Measurements from ENCODE around the gene CYP17A1.
"Not testable (repeated sequence)": the region's sequence is repeated elsewhere in the genome, so short reads cannot be mapped to it uniquely, and the experiment has no call there.

The CYP17A1 gene, protein sequence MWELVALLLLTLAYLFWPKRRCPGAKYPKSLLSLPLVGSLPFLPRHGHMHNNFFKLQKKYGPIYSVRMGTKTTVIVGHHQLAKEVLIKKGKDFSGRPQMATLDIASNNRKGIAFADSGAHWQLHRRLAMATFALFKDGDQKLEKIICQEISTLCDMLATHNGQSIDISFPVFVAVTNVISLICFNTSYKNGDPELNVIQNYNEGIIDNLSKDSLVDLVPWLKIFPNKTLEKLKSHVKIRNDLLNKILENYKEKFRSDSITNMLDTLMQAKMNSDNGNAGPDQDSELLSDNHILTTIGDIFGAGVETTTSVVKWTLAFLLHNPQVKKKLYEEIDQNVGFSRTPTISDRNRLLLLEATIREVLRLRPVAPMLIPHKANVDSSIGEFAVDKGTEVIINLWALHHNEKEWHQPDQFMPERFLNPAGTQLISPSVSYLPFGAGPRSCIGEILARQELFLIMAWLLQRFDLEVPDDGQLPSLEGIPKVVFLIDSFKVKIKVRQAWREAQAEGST

DNA sequence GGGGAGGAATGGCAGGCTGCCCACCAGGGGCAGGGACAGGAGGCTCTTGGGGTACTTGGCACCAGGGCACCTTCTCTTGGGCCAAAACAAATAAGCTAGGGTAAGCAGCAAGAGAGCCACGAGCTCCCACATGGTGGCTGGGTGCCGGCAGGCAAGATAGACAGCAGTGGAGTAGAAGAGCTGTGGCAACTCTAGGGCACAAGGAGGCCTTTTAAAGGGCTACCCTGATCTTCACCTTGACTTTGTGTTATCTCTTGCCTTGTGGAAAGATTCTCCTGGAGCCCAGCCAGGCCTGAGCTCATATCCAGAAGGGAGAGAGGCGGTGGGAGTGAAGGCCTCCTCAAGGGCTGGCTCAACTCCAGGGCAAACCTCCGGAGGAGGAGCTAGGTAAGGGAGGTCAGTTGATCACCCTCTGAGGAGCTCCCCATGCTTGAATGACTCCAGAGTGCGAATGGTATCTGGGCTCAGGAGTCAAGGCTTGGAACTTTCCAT, at the start of gene CYP17A1:
Gene CYP17A1, minus strand, starts transcription at position 184 of the 492 bp plus-strand sequence. Its CDS starts 52 bp downstream, at position 132.
- no peak for DNase-seq

DNA sequence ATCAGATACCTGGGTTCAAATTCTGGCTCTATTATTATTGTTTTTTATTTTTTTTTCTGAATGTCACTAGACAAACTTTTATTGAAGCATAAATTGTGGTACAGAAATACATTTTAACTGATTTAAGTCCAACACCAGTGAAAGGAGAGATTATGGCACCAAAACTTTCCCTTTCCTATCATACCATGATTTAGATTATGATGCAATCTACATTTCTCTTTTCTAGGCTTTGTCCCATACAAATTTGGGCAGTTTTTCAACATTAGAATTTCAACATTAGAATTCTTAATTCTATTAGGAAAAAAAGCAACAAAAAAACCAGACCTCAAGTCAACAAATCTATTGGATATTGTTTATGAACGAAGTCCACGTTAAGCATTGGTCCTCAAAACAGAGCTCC, 43.0 kb upstream of the CYP17A1 start:
- no peak for DNase-seq

DNA sequence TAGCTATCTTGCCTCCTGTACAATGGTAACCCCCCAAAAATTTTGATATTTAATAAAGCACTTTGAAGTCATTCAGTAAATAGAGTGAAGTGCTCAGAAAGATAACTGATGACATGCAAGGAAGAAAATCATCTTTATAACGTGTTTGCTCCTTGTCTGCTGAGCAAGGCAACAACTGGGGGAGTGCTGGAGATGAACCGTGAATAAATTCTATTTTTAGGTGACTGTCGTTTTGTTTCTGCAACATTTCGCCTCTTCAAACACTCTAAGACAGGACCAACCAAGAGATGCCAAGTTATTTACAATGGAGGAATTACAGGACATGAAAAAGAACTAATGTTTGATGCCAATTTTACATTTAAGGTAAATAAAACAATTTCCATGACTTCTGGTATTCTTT, 41.4 kb upstream of the CYP17A1 start:
- no peak for DNase-seq

- DNase-seq: no peak
Measured at GRCh38 chr10:102876747-102877153, 39.5 kb upstream of the CYP17A1 start.

- no peak for DNase-seq
Measured at GRCh38 chr10:102872163-102872562, 35.0 kb upstream of the CYP17A1 start.

GRCh38 chr10:102870221-102870620, 33.0 kb upstream of the CYP17A1 start:
- DNase-seq: no peak

DNA sequence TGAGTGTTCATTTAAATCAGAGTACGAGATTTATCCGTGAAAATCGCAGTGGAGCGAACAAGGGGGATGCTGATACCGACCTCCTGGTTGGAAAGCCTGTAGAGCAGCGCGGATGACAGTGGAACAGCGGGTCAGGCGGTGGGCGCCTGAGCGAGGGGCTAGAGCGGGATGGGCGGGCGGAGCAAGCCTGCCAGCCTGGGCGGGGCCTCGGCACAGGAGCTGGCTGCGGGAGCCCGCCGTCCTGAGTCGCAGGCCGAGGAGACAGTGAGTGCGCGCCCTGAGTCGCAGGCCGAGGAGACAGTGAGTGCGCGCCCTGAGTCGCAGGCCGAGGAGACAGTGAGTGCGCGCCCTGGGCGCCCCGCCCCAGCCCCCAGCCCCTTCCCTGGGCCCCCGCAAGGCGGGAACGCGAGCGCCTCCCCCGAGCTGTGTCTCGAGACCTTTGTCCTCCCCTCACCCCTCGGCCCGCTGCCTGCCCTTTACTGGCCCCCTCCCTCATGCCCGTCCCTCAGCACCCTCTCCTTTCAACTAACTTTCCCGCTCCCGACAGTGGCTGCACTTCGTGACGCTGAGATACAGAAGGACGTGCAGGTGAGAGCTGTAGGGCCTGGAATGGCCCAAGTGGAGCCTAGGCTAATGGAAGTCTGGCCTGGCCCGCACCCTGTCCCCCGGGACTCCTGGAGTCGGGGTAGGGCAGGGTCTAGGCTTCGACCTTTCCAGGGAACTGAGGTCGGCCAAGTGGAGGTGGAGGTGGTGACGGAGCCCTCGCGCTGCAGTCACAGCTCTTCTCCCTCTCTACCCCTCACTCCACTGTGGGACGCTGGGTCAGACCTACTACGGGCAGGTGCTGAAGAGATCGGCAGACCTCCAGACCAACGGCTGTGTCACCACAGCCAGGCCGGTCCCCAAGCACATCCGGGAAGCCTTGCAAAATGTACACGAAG, 32.3 kb upstream of the CYP17A1 start, which contains the start of gene AS3MT:
Gene AS3MT, plus strand, starts transcription at position 213 of the 941 bp plus-strand sequence. Its CDS starts 123 bp downstream, at position 336.
- DNase-seq: no peak

GRCh38 chr10:102868911-102869257, 31.7 kb upstream of the CYP17A1 start:
- DNase-seq: no peak

DNA sequence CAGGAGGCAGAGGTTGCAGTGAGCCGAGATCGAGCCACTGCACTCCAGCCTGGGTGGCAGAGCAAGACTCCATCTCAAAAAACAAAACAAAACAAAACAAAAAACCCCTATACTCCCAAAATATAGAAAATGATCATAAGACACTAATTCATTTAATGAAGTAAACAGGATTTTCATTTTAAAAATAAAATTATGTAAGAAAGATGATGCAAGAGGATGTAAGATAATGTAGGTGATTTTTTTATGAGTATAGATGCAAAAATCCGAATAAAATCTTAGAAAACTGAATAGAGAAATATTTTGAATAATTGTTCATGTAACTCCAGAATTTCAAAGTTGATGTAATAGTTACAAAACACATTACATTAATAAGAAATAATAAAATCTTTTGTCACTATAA, 28.4 kb upstream of the CYP17A1 start:
- no peak for DNase-seq

- DNase-seq: no peak
Measured at GRCh38 chr10:102863660-102864059, 26.4 kb upstream of the CYP17A1 start.

DNA sequence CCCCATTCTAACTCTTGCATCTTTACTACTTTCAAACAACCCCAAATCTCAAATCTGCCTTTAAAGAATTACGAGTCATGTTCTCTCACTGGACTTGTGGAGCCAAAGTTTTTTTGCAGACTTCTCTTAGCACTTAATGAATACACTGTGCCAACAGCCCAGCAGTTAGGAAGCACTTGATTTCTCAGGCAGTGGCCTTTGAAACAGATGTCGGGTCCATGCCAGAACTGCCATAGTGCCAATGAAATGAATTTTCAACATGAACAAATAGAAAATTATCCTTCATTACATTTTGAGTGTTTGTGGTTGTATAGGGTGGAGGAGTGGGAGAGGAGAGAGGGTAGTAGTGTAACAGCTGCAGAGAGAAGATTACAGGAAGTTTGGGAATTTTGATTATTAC, 22.7 kb upstream of the CYP17A1 start:
- peak; percentile 8 for DNase-seq

DNA sequence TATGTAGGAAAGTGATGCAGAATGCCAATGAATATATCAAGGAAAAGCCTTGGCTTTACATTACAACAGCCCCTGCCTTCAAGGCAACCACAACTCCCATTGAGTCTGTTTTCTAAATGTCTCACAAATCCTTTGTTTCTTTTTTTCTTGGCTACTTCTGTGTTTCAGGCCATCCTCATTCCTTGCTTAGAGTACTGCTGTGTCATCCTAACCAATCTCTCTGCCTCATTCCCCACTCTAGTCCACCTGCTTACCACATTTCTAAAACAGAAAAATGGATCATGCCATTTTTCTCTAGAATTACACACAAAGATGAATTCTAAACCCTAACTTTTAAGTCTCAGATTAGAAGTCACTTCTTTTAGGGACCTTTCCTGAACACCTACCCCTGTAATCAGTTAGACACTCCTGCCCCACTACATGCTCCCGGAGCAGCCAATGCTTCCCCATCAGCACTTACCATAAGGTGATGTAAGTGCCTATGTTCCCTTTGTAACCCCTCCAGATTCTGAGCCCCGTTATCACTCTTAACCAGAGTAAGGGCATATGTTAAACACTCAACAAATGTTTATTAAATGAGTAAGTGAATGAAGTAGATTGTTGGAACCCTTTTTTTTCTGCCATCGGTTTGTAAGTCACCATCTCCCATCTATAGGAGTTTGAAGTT, 19.7 kb upstream of the CYP17A1 start:
- no peak for DNase-seq

DNA sequence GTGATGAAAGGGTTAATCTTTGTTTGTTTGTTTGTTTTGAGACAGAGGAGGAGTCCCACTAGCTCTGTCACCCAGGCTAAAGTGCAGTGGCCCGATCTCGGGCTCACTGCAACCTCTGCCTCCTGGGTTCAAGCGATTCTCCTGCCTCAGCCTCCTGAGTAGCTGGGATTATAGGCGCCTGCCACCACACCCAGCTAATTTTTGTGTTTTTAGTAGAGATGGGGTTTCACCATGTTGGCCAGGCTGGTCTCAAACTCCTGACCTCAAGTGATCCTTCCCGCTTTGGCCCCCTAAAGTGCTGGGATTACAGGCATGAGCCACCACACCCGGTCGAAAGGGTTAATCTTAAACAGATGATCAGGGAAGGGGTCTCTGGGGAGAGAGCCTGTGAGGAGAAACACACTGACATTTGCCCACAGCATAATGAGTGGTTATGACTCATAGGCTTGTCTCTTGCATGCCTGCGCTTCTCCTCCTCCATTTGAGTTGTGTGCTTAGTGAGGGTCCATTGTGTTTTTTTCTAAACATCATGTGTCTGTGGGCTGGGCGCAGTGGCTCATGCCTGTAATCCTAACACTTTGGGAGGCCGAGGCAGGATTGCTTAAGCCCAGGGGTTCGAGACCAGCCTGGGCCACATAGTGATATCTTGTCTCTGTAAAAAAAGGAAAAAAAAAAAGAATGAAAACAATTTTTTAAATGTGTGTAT, 18.7 kb upstream of the CYP17A1 start:
- not testable (repeated sequence) for DNase-seq

DNA sequence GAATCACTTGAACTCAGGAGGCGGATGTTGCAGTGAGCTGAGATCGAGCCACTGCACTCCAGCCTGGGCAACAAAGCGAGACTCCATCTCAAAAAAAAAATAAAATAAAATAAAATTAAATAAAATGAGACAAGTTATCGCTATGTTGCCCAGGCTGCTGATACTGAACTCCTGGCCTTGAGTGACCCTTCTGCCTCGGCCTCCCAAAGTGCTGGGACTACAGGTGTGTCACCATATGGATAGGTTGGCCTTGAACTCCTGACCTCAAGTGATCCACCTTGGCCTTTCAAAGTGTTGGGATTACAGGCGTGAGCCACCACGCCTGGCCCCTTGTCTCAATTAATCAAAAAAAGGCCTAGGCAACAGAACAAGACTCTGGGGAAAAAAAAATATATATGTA, 16.0 kb upstream of the CYP17A1 start:
- not testable (repeated sequence) for DNase-seq

DNA sequence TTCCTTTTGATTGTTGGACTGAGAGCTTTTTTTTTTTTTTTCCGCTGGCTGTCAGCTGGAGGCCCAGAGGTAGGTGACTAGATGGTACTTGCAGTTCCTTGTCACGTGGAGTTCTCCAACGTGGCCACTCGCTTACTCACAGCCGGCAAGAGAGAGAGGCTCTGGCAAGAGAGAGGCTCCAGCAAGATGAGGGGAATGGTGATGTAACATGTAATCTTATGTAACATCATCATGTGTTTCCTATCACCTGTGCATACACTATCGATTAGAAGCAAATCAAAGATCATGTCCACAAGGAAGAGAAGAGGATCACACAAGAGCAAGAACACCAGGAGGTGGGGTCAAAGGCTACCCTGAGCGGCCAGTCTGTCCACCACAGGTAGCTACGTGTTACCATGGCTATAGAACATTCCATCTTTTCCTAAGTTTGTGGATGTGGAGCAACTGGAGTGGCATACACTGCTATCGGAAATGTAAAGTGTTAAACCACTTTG, 12.9 kb upstream of the CYP17A1 start:
- no peak for DNase-seq

DNA sequence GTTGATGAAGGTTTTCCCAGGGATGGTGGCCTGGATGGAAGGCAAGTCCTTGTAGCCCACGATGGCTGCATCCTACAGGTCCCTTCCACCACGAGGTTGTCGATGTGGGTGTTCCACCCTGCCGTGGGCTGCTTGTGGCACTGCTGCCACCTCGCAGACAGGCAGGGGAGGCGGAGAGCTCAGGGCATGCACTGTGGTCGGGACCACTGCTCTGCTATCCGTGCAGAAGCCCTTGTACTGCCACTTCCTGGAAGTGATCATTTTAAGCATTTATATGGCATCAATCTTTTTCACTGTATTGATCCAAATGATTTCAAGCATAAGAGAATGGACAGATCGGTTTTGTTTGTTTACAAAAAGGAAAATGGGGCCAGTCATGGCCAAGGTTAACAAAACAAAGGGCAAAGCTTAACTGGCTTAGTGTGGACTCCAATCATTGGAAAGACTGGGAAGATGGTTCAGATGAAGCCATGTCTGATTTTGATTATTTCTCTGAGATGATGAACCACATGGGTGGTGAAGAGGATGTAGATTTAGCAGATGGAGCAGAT, 8.2 kb upstream of the CYP17A1 start:
- DNase-seq: no peak

DNA sequence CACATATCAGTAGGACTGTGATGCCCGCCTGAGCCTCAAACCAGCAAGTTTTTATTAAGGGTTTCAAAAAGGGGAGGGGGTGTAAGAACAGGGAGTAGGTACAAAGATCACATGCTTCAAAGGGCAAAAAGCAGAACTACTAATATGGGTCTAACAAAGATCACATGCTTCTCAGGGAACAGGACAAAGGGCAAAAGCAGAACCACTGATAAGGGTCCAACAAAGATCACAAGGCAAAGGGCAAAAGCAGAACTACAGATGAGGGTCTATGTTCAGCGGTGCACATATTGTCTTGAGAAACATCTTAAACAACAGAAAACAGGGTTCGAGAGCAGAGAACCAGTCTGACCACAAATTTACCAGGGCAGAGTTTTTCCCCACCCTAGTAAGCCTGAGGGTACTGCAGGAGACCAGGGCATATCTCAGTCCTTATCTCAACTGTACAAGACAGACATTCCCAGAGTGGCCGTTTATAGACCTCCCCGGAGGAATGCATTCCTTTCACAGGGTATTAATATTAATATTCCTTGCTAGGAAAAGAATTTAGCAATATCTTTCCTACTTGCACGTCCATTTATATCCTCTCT, 7.1 kb upstream of the CYP17A1 start:
- DNase-seq: not testable (repeated sequence)

- not testable (repeated sequence) for DNase-seq
Measured at GRCh38 chr10:102843139-102843538, 5.9 kb upstream of the CYP17A1 start.

DNA sequence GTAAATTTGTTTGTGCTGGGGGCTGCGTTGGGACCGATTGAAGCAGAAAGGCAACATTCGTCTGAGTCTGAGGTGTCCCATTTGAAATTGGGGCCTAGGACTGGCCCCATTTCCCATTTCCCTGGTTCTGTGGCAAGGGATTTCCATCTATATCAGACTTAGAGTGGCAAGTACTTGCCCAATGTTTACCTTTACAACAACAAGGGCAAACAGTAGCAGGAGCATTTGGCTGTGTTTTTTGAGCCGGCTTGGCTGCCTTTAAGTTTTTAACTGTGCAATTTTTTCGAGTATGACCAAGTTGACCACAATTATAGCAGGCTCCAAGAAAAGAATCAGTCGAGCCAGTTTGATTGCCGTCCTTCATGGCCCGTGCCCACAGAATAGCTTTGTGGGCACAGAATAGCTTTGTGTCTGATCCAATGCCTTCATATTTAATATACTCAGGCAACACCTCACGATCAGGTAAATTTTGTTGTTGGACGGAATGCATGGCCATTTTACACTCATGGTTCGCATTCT, 4.7 kb upstream of the CYP17A1 start:
- DNase-seq: no peak

DNA sequence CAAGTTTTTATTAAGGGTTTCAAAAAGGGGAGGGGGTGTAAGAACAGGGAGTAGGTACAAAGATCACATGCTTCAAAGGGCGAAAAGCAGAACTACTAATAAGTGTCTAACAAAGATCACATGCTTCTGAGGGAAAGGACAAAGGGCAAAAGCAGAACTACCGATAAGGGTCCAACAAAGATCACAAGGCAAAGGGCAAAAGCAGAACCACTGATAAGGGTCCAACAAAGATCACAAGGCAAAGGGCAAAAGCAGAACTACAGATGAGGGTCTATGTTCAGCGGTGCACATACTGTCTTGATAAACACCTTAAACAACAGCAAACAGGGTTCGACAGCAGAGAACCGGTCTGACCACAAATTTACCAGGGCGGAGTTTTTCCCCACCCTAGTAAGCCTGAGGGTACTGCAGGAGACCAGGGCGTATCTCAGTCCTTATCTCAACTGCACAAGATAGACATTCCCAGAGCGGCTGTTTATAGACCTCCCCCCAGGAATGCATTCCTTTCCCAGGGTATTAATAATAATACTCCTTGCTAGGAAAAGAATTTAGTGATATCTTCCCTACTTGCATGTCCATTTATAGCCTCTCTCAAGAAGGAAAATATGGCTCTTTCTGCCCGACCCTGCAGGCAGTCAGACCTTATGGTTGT, 1.2 kb upstream of the CYP17A1 start:
- DNase-seq: not testable (repeated sequence)
